Prostate gland (tissue), 2 donors: ENCODE data around the gene EPX. TPM values are rescaled to one million over a fixed set of nuclear protein-coding genes. Genes with fewer than 3 reads are reported as not detected.

ENCODE experiments used
- DNase-seq: peaks from one replicate; pipeline ENCODE4 v3.0.0-alpha.2; 2019; ENCODE audit warnings: low spot score
- H3K27ac ChIP-seq, 2 donors: fragments of 200-600 bp; sonication (generic); 2 replicates each; pipeline ENCODE4 v1.5.1; 2017 to 2019
- H3K27me3 ChIP-seq: fragments of 200-600 bp; sonication (generic); replicated peaks from 2 replicates; pipeline ENCODE4 v1.5.1; 2019; ENCODE audit not compliant: insufficient read depth
- H3K36me3 ChIP-seq, 2 donors: fragments of 200-600 bp; sonication (generic); 1 replicate in 1 of 2; 2 replicates in 1 of 2; pipeline versions ENCODE4 v1.5.1 to v1.8.1; 2017 to 2019
- H3K4me1 ChIP-seq: fragments of 200-600 bp; sonication (generic); replicated peaks from 2 replicates; pipeline ENCODE4 v1.5.1; 2019
- H3K4me3 ChIP-seq, 2 donors: fragments of 200-600 bp; sonication (generic); 2 replicates each; pipeline ENCODE4 v1.5.1; 2017 to 2019
- H3K9me3 ChIP-seq: fragments of 200-600 bp; sonication (generic); 2 replicates; pipeline ENCODE4 v1.5.1; 2017
- POLR2A ChIP-seq: fragments of 450-650 bp; IDR thresholded peaks from one replicate; pipeline ENCODE4 v1.6.1; 2016; ENCODE audit warnings: antibody characterized with exemption, mild to moderate bottlenecking
- POLR2AphosphoS5 ChIP-seq: sonication (generic); formaldehyde crosslinking; IDR thresholded peaks from one replicate; pipeline ENCODE4 v1.6.1; 2017; ENCODE audit warnings: antibody characterized with exemption
- whole genome bisulfite sequencing: methylation state at CpG from one replicate; pipeline ENCODE4 v1.1.5; 2018; 5-methylcytosine and 5-hydroxymethylcytosine counted together
- intact Hi-C: fragments of 100-400 bp; cut with DNase I; formaldehyde crosslinking; loops from one replicate; pipeline ENCODE4 v1.14.2; 2022
- total RNA-seq, 2 donors: library from RNA; depleted of rRNA; stranded (reverse); fragments of >200 nt; gene quantifications; one replicate each; pipeline ENCODE4 v1.1.0, GENCODE V29; 2016
- TF ChIP-seq, protein P1 (sequence below), 4 experiments: fragments of 200-600 bp in 2 of 4; fragments of 450-650 bp in 2 of 4; sonication (generic) in 2 of 4; IDR thresholded peaks; 1 replicate in 3 of 4; 2 replicates in 1 of 4; pipeline ENCODE4 v1.5.1; 2016 to 2019; ENCODE audit warnings: antibody characterized with exemption in 4 of 4, mild to moderate bottlenecking in 2 of 4, moderate library complexity in 2 of 4

The EPX gene
- total RNA-seq, 2 donors from 2014 or later = not detected

DNA sequence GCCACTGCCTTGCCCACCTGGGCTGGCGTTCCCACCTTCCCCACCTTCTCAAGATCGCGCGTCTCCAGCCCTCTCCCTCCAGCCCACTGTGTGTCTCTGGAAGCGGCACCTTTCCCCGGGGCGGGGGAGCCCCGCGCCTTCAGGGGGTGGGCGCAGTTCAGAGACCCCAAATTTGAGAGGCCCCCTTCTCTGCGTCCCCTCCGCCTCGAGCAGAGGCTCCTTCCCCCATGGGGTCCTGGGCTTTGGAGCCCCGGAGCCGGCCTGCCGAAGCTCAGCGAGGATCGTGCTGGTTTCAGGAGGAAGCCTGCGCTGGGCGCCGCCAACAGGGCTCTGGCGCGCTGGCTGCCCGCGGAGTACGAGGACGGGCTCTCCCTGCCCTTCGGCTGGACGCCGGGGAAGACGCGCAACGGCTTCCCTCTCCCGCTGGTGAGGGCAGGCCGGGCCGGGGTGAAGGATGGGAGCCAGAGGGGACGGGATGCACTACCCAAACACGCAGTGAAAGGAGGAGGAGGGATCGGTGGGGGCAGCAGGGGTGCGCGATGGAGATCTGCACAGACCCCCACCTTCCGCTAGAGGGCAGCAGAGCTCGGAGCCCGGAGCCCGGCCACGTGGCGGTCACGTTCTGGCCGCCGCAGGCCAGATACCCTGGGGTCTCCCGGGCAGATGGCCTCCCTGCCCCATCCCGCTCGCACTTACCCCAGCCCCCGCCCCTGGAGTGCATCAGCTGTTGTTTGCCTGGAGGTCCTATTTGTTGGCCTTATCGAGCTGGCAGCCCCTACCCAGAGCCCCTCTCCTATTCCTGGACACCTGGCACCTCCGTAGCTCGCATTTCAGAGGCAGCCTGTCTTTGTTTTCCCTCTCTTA lies 57.0 kb downstream of the EPX start:
- DNase-seq = peak; percentile 50
- Histone ChIP-seq H3K36me3 (no peaks in the 10 kb centered on the region), H3K4me1 (no peaks in the 10 kb centered on the region), H3K27ac (no peak overlapping the region), H3K27me3 (peaks cover 4% of the 10 kb centered on the region), H3K9me3 (no peaks in the 10 kb centered on the region), H3K4me3 (peak overlapping the region; percentile 18 to 33)
- 6% methylated on average over 50 of the region's 57 CpGs for WGBS
- no peak for TF ChIP-seq POLR2A
- peak; percentile 22 for TF ChIP-seq POLR2AphosphoS5
- TF ChIP-seq, protein P1, sequence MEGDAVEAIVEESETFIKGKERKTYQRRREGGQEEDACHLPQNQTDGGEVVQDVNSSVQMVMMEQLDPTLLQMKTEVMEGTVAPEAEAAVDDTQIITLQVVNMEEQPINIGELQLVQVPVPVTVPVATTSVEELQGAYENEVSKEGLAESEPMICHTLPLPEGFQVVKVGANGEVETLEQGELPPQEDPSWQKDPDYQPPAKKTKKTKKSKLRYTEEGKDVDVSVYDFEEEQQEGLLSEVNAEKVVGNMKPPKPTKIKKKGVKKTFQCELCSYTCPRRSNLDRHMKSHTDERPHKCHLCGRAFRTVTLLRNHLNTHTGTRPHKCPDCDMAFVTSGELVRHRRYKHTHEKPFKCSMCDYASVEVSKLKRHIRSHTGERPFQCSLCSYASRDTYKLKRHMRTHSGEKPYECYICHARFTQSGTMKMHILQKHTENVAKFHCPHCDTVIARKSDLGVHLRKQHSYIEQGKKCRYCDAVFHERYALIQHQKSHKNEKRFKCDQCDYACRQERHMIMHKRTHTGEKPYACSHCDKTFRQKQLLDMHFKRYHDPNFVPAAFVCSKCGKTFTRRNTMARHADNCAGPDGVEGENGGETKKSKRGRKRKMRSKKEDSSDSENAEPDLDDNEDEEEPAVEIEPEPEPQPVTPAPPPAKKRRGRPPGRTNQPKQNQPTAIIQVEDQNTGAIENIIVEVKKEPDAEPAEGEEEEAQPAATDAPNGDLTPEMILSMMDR (IDR thresholded peaks at IDR 0.05) = peak; percentile 79 to 88 (median 84)
- intact Hi-C loops = loop anchor here (5.0 kb wide), 1 partner anchor 168 kb away; the partner anchor contains the start of gene RNF43

GRCh38 chr17:58250344-58251011 lies 58.0 kb downstream of the EPX start:
- DNase-seq = no peak
- H3K27me3 ChIP-seq = peaks cover 4% of the 10 kb centered on the region
- intact Hi-C loops = no loop called here
- no peaks in the 10 kb centered on the region for H3K36me3 ChIP-seq
- WGBS = 90% methylated on average over 12 of the region's 12 CpGs
- H3K9me3 ChIP-seq = no peaks in the 10 kb centered on the region
- H3K4me1 ChIP-seq = no peaks in the 10 kb centered on the region
- TF ChIP-seq POLR2AphosphoS5 (no peak), POLR2A (no peak)
- TF ChIP-seq, protein P1 (IDR thresholded peaks at IDR 0.05) = no peak
- H3K4me3 ChIP-seq = no peak overlapping the region
- no peak overlapping the region for H3K27ac ChIP-seq

DNA sequence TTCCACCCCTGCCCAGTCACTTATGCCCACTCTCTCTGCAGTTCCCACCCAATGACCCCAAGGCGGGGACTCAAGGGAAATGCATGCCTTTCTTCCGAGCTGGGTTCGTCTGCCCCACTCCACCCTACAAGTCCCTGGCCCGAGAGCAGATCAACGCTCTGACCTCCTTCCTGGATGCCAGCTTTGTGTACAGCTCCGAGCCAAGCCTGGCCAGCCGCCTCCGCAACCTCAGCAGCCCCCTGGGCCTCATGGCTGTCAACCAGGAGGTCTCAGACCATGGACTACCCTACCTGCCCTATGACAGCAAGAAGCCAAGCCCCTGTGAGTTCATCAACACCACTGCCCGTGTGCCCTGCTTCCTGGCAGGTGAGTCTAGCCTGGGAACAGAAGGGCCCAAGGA lies 59.6 kb downstream of the EPX start:
- TF ChIP-seq, protein P1 (IDR thresholded peaks at IDR 0.05) = no peak
- TF ChIP-seq POLR2AphosphoS5 (no peak), POLR2A (no peak)
- H3K27ac ChIP-seq = no peak overlapping the region
- H3K27me3 ChIP-seq = peaks cover 4% of the 10 kb centered on the region
- H3K4me1 ChIP-seq = no peaks in the 10 kb centered on the region
- H3K9me3 ChIP-seq = no peaks in the 10 kb centered on the region
- 67% methylated on average over 9 of the region's 9 CpGs for WGBS
- no peak overlapping the region for H3K4me3 ChIP-seq
- DNase-seq = no peak
- intact Hi-C loops = no loop called here
- H3K36me3 ChIP-seq = no peaks in the 10 kb centered on the region

GRCh38 chr17:58253082-58253481 lies 60.6 kb downstream of the EPX start:
- 88% methylated on average over 3 of the region's 3 CpGs for WGBS
- Histone ChIP-seq H3K36me3 (no peaks in the 10 kb centered on the region), H3K27ac (no peak overlapping the region), H3K4me1 (no peaks in the 10 kb centered on the region), H3K27me3 (peaks cover 4% of the 10 kb centered on the region), H3K9me3 (no peaks in the 10 kb centered on the region), H3K4me3 (no peak overlapping the region)
- DNase-seq = no peak
- TF ChIP-seq, protein P1 (IDR thresholded peaks at IDR 0.05) = no peak
- TF ChIP-seq POLR2AphosphoS5 (no peak), POLR2A (no peak)
- intact Hi-C loops = no loop called here

Other genes starting within 250 kb of the EPX start
- 10 to 100 TPM; 33.0 to 44.9 TPM for gene CUEDC1, start 237.3 kb upstream of the EPX start, total RNA-seq
- gene VEZF1, start 204.5 kb upstream of the EPX start, total RNA-seq = 10 to 100 TPM; 84.9 to 91.1 TPM
- 100 to 1,000 TPM; 136 to 151 TPM for gene SRSF1, start 185.5 kb upstream of the EPX start, total RNA-seq
- 10 to 100 TPM; 29.9 to 33.0 TPM for gene DYNLL2, start 109.3 kb upstream of the EPX start, total RNA-seq
- under 1 TPM in 1 of 2 donors, not detected in 1; 0.34 TPM for gene OR4D1, start 44.3 kb upstream of the EPX start, total RNA-seq
- not detected for gene OR4D2, start 25.7 kb upstream of the EPX start, total RNA-seq
- 10 to 100 TPM; 14.1 to 28.7 TPM for gene MKS1, start 26.5 kb downstream of the EPX start, total RNA-seq
- gene LPO, start 45.9 kb downstream of the EPX start, total RNA-seq = not detected
- gene MPO, start 88.2 kb downstream of the EPX start, total RNA-seq = under 1 TPM in 1 of 2 donors, not detected in 1; 0.57 TPM
- gene TSPOAP1, start 136.1 kb downstream of the EPX start, total RNA-seq = 10 to 100 TPM; 22.7 to 26.5 TPM
- 10 to 100 TPM; 44.8 to 70.0 TPM for gene SUPT4H1, start 159.5 kb downstream of the EPX start, total RNA-seq
- gene RNF43, start 224.8 kb downstream of the EPX start, total RNA-seq = 10 to 100 TPM; 29.3 to 31.9 TPM